Raji (cell line): ENCODE data around the gene SFMBT2.

Source experiments
- POLR2A ChIP-seq: IDR thresholded peaks from 2 replicates; pipeline ENCODE4 v1.6.1; 2011; ENCODE audit warnings: low read depth, low read length, control low read depth; ENCODE audit not compliant: insufficient read depth

The SFMBT2 gene

GRCh38 chr10:7261351-7261750 lies 149.5 kb downstream of the SFMBT2 start:
- TF ChIP-seq POLR2A, result no peak

- TF ChIP-seq POLR2A, result no peak
Observed at GRCh38 chr10:7260912-7261311, 149.9 kb downstream of the SFMBT2 start.

- no peak for TF ChIP-seq POLR2A
Observed at GRCh38 chr10:7260412-7260900, 150.4 kb downstream of the SFMBT2 start.

DNA sequence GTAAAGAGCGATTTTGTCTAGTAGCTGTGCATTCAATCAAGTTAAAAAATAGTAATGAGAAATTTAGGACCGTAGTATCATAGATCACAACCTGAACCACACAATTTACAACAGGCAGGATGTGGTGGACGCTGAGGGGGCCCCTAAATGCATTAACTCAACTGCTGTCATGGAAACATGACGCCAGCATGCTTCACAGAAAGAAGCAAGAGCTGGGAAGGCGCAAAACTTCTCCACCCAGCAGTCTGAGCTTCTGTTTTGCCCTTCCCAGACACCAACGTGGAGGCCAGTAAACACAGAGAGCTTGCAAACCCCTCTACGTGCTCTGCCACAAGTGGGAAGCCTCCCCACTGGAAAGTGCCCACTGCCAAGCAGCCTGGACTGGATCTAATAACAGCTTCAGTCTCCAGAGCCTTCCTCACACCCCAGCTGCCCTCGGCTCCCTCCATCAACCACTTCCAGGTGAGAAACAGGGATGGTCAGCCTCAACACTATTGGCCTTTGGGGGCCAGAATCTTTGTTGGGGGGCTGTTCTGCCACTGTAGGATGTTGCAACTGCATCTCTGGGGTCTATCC lies 151.8 kb downstream of the SFMBT2 start:
- no peak for TF ChIP-seq POLR2A

DNA sequence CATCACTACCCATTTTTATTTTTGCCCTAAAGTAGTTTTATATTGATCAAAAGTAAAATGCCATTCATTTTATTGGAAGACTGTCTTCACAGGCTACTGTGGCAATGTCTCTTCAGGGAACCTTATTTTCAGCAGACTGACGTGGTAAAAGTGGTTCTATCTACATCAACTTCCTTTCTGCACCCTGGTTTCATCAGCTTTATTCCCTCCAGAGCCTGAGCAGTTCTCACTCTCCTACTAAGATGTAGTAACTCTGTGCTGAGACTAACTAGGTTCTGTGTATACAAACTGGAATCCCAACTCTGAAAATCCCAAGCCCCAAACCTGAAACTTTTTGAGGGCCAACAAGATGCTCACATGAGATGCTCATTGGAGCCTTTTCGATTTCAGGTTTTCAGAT lies 155.3 kb downstream of the SFMBT2 start:
- TF ChIP-seq POLR2A, result no peak

DNA sequence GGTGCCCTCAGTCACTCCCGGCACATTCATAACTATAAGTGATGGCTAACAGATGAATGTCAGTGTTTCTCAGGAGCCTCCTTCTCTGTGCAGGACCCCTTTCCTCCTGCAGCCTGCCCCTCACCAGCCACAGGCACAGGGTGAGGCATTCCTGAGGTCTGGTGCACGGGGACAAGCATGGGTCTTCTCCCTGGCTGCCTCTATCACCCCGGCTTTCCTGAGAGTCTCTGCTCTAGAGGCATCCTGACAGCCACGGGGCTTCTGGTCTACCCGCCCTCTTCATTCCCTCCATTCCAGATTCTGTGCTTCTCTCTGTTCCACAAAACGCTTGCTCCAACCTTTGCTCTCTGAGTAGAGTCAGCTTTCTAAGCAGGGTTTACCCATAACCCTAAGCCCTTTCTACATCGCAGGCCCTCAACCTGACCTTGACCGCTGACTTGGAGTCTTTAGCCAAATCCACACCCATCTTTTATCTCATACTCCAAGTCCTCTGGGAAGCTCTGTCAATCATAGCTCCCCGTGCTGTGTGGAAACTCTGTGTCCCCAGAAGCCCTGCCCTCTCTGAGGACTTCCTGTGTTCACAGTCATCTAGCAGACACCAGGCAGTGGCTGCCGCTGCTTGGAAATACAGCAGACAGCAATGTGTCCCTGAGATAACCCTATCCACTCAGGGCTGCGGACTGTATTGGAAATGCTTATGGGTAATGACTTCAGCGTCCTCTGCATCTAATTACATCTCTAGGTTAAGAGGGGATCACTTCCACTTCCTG lies 159.0 kb downstream of the SFMBT2 start:
- TF ChIP-seq POLR2A, result no peak

DNA sequence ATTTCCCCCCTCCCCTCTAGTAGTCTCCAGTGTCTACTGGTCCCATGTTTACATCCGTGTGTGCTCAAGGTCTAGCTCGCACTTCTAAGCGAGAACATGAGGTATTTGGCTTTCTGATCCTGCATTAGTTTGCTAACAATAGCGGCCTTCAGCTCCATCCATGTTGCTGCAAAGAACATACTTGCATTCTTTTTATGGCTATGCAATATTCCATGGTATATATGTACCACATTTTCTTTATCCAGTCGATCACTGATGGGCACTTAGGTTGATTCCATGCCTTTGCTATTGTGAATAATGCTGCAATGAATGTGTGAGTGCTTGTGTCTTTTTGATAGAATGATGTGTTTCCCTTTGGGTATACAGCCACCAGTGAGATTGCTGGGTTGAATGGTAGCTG lies 160.6 kb downstream of the SFMBT2 start:
- no peak for TF ChIP-seq POLR2A

DNA sequence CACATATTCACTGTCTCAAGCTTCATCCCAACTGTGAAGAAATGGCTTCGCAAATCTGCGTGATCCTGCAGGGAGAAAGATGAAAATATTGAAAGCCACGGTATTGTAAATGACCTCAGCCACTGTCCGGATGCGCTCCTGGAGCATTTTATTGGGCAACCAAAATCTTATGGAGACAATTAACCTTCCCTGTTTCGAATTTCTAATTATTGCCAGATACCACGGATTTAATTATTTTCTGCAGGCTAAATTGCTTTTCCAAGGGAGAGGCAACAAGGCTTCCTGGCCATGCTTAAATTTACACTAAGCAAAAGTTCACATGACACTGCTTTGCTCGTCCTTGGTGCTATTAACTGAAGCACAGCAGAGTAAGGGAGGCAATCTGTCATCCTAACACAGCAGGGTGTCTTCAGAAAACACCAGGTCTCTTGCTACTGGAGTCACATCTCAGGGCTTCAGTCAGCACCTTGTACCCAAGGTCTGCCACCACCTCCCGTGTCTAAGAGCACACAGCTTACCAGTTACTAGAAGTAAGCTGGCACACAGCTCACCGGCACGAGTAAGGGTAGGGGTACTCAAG lies 162.2 kb downstream of the SFMBT2 start:
- no peak for TF ChIP-seq POLR2A

DNA sequence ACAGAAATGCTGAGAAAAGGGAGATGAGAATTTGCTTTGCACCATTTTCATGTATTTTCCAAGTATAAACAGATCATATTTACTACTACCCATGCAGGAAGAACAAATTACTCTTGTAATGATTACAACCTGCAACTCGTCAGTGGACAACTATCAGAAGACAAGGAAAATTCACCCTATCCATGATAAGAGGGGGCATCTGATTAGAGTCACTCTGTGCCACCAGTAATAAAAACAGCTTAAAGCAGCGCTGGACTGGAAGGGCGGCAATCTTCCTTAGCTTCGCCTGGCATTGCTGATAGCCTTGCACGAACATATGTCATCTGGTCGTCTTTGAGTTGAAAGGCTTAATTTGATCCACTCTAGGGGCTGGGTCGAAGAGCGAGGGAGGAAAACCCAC lies 162.7 kb downstream of the SFMBT2 start:
- TF ChIP-seq POLR2A, result no peak

GRCh38 chr10:7245505-7245904 lies 165.3 kb downstream of the SFMBT2 start:
- no peak for TF ChIP-seq POLR2A

DNA sequence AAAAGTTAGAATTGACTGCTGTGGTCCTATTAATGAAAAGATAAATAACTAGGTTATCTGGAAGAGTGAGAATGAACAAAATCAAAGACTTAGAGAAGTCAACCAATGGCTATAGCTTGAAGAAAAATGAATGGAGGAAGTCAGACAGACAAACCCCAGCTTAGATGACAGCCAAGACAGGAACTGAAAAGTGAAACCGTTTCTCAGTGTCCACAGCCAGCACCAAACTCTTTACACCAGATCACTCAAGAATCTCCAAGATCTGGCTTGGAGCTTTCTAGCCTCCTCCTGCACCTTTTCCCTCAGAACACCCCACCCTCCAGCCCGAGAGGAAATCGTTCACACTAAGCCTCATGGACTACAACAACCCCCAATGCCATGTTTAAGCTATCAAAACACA lies 167.0 kb downstream of the SFMBT2 start:
- TF ChIP-seq POLR2A, result no peak

GRCh38 chr10:7243139-7243538 lies 167.7 kb downstream of the SFMBT2 start:
- TF ChIP-seq POLR2A, result no peak

- TF ChIP-seq POLR2A, result no peak
Observed at GRCh38 chr10:7239312-7239985, 171.4 kb downstream of the SFMBT2 start.

- no peak for TF ChIP-seq POLR2A
Observed at GRCh38 chr10:7235376-7235775, 175.5 kb downstream of the SFMBT2 start.

- TF ChIP-seq POLR2A, result no peak
Observed at GRCh38 chr10:7234109-7234508, 176.7 kb downstream of the SFMBT2 start.
